Loucy (cell line): Measurements from ENCODE around the gene MOB1B.
A peak's percentile ranks its signal among the peaks of the same experiment; 100 is the strongest.

Experiments used
- H2AFZ ChIP-seq: fragments of 200-600 bp; sonication (generic); 2 replicates; pipeline ENCODE4 v1.6.0; 2016; ENCODE audit warnings: antibody characterized with exemption, mild to moderate bottlenecking, low read length, moderate library complexity
- H3F3A ChIP-seq: fragments of 200-600 bp; 2 replicates; pipeline ENCODE4 v1.6.0; 2016; ENCODE audit warnings: antibody characterized with exemption, low read depth, mild to moderate bottlenecking
- H3K27me3 ChIP-seq: fragments of 200-600 bp; sonication (generic); 2 replicates; pipeline ENCODE4 v1.6.1; 2014; ENCODE audit warnings: low read length, mild to moderate bottlenecking; ENCODE audit not compliant: insufficient read depth, poor library complexity, severe bottlenecking
- H3K36me3 ChIP-seq: fragments of 200-600 bp; sonication (generic); 2 replicates; pipeline ENCODE4 v1.6.1; 2016; ENCODE audit warnings: low read length; ENCODE audit not compliant: insufficient read depth
- H3K4me1 ChIP-seq: fragments of 200-600 bp; sonication (generic); 2 replicates; pipeline ENCODE4 v1.5.1; 2014; ENCODE audit warnings: low read length, mild to moderate bottlenecking; ENCODE audit not compliant: insufficient read depth, poor library complexity, severe bottlenecking
- H3K4me2 ChIP-seq: fragments of 200-600 bp; sonication (generic); 2 replicates; pipeline ENCODE4 v1.6.0; 2014; ENCODE audit warnings: antibody characterized with exemption, low read length, low read depth, mild to moderate bottlenecking; ENCODE audit not compliant: poor library complexity, severe bottlenecking
- H3K4me3 ChIP-seq: fragments of 200-600 bp; sonication (generic); 2 replicates; pipeline ENCODE4 v1.5.1; 2014; ENCODE audit warnings: low read length, mild to moderate bottlenecking, mixed read lengths; ENCODE audit not compliant: poor library complexity, severe bottlenecking
- H3K79me2 ChIP-seq: fragments of 200-600 bp; sonication (generic); 2 replicates; pipeline ENCODE4 v1.6.1; 2014; ENCODE audit warnings: low read length; ENCODE audit not compliant: insufficient read depth
- H3K9ac ChIP-seq: fragments of 200-600 bp; sonication (generic); 2 replicates; pipeline ENCODE4 v1.6.0; 2014; ENCODE audit warnings: mild to moderate bottlenecking, low read depth, low read length, moderate library complexity; ENCODE audit not compliant: poor library complexity, severe bottlenecking
- H3K9me2 ChIP-seq: fragments of 200-600 bp; sonication (generic); replicated peaks from 2 replicates; pipeline ENCODE4 v1.6.1; 2016; ENCODE audit warnings: low read depth, low read length, mixed read lengths
- H3K9me3 ChIP-seq: fragments of 200-600 bp; sonication (generic); 2 replicates; pipeline ENCODE4 v1.6.1; 2014; ENCODE audit warnings: mild to moderate bottlenecking, antibody characterized with exemption, low read length, low read depth; ENCODE audit not compliant: insufficient read depth
- H4K20me1 ChIP-seq: fragments of 200-600 bp; sonication (generic); 2 replicates; pipeline ENCODE4 v1.6.0; 2014; ENCODE audit warnings: antibody characterized with exemption, low read length, mild to moderate bottlenecking; ENCODE audit not compliant: insufficient read depth, poor library complexity, severe bottlenecking
- CTCF ChIP-seq: fragments of 200-600 bp; sonication (generic); conservative IDR thresholded peaks from 2 replicates; pipeline ENCODE4 v1.5.1; 2014; ENCODE audit warnings: mild to moderate bottlenecking, antibody characterized with exemption, low read length
- EZH2phosphoT487 ChIP-seq: fragments of 200-600 bp; IDR thresholded peaks from 2 replicates; pipeline ENCODE4 v1.6.1; 2018; ENCODE audit warnings: antibody characterized with exemption, mild to moderate bottlenecking, moderate library complexity, borderline replicate concordance

Gene MOB1B

GRCh38 chr4:70859066-70859465 is 43.1 kb upstream of the MOB1B start:
- Histone ChIP-seq H4K20me1 (no peaks in the 10 kb centered on the region), H3K4me3 (no peak overlapping the region), H3K36me3 (no peaks in the 10 kb centered on the region), H2AFZ (no peak overlapping the region), H3K9ac (no peak overlapping the region), H3K4me1 (no peaks in the 10 kb centered on the region), H3K9me2 (no peaks in the 10 kb centered on the region), H3K27me3 (no peaks in the 10 kb centered on the region), H3K79me2 (no peaks in the 10 kb centered on the region), H3K9me3 (no peaks in the 10 kb centered on the region), H3F3A (no peaks in the 10 kb centered on the region), H3K4me2 (no peak overlapping the region)
- TF ChIP-seq EZH2phosphoT487 (no peak), CTCF (no peak)

GRCh38 chr4:70863099-70863790 is 38.9 kb upstream of the MOB1B start:
- no peaks in the 10 kb centered on the region for H3K79me2 ChIP-seq
- no peak for TF ChIP-seq CTCF
- no peak for TF ChIP-seq EZH2phosphoT487

GRCh38 chr4:70868778-70869177 is 33.4 kb upstream of the MOB1B start:
- Histone ChIP-seq H2AFZ (no peak overlapping the region), H3K9me2 (no peaks in the 10 kb centered on the region), H4K20me1 (no peaks in the 10 kb centered on the region), H3K4me3 (no peak overlapping the region), H3K9ac (no peak overlapping the region), H3K36me3 (no peaks in the 10 kb centered on the region), H3K4me1 (no peaks in the 10 kb centered on the region), H3K4me2 (no peak overlapping the region), H3F3A (no peaks in the 10 kb centered on the region), H3K79me2 (no peaks in the 10 kb centered on the region), H3K27me3 (no peaks in the 10 kb centered on the region), H3K9me3 (no peaks in the 10 kb centered on the region)
- no peak for TF ChIP-seq CTCF
- no peak for TF ChIP-seq EZH2phosphoT487

More at GRCh38 chr4:70863099-70863790, 38.9 kb upstream of the MOB1B start:
- no peaks in the 10 kb centered on the region for H3K27me3 ChIP-seq
- no peaks in the 10 kb centered on the region for H3F3A ChIP-seq
- no peaks in the 10 kb centered on the region for H3K36me3 ChIP-seq
- peak overlapping the region; percentile 18; the same call in 1 of the 2 replicates for H2AFZ ChIP-seq
- H3K9ac ChIP-seq = no peak overlapping the region
- H3K9me2 ChIP-seq = no peaks in the 10 kb centered on the region
- H3K4me2 ChIP-seq = no peak overlapping the region
- no peaks in the 10 kb centered on the region for H3K9me3 ChIP-seq
- no peaks in the 10 kb centered on the region for H4K20me1 ChIP-seq
- no peaks in the 10 kb centered on the region for H3K4me1 ChIP-seq
- H3K4me3 ChIP-seq = no peak overlapping the region
